Bronchus fibroblast of lung (primary cell): ENCODE results near the gene DDRGK1. TPM values are rescaled to one million over a fixed set of nuclear protein-coding genes. Genes with fewer than 3 reads are reported as not detected.

Source experiments
- total RNA-seq: library from RNA; depleted of rRNA; stranded (reverse); fragments of >200 nt; gene quantifications from 2 replicates; pipeline ENCODE4 v1.2.3, GENCODE V29; 2015

DDRGK1 gene
- total RNA-seq: 39.4 and 41.2 TPM in 2 replicates

DNA sequence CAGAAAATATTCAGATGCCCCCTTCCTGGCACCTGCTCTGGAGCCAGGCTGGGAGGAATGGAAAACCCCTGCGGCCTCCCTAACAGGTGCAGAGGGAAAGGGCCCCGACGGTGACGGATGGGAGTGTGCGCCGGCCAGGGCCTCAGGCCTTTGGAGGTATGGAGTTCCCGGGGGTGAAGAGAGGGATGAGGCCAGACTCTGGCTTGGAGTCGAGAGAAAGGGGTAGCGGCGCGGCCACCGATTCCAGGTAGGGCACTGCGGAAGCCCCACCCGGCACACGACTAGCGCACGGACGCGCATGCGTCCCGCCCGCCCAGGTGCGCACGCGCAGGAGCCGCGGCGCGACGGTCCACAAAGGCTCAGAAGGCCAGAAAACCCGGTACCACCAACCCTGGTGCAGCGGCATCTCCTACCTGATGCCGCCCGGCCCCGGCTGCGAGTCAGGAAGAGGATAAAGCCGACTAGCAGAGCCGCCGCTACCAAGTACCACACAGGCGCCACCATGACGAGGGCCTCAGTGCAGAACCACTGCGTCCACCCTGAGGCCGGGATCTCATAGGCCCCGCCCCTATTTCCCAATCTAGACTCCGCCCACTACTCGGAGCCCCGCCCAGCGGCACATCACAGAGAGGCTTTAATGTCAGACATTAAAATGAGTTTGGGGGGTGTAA lies at the start of gene DDRGK1:
Gene DDRGK1 (minus strand): TSS at position 559 of the 671 bp plus-strand sequence. CDS start 55 bp downstream, at position 504.

GRCh38 chr20:3239026-3239866 lies 34.8 kb upstream of the DDRGK1 start, which contains the start of gene SLC4A11:
SLC4A11 (minus strand) TSS chr20:3239190; CDS start chr20:3239137, 53 bp downstream.

DNA sequence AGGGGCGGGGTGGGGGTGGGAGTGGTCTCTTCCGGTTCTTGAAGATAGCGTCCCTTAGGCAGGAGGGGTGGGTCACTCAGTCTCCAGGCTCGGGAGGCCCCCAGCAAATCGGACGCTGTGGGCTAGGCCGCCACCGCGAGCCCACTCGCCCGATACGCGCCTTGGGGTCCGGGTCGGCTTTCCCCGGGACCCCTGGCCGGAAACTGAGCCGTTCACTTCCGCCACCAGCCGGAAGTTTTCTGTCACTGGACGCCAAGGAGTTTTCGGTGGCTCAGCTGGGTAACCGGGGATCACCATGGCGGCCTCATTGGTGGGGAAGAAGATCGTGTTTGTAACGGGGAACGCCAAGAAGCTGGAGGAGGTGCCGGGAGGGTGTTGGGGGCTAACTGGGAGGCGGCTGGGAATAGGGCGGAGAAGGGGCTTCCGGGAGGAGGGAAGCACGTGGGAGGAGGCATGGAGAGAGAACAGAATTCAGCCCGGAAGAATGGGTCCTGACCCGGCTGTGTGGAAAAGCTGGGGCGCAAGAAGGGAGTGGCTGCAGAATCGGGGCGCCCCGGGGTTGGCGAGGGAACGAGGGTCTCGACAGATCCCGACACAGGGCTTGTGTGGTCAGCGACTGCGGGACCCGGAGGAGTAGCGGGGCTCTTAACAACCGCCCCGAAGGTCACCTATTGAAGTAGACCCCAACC lies 4.9 kb upstream of the DDRGK1 start, which contains the start of gene ITPA:
Gene ITPA (plus strand): TSS at position 242 of the 689 bp plus-strand sequence. CDS start 54 bp downstream, at position 296.

DNA sequence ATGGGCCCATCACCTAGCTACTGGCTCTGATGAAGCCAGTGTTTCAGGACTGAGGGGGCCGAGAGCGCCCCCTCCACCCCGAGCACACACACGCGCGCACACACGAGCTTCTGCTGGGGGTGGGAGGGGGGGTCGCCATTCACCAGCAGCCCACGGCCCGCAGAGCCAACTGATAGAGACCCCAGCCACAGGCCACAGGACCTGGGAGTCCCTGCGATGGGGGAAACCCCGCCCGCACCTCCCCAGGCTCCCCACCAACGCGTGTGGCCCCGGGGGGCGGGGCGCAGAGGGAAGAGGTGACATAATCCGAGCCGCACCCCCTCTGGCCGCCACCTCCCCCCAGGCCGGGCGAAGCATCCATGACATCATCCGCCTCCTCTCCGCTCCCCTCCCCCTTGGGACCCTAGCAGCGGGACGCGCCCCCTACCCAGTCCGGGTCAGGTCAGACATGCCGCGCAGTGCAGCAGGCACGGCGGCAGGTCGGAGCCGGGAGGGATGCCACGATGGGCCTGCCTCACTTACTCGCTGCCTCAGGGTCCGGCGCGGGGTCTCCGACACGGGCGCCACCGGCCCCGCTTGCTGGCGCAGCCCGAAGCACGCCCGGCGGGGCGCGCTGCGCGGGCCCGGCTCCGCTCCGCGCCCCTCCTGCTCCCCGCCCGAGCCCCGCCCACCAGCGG lies 31.4 kb downstream of the DDRGK1 start, which contains the start of gene LZTS3:
Gene LZTS3 (minus strand): TSS at position 617 of the 677 bp plus-strand sequence. CDS start 6,386 bp downstream, outside the sequence.

Other genes starting within 250 kb of the DDRGK1 start
- not detected in 2 replicates for gene GNRH2, start 161.1 kb downstream of the DDRGK1 start, total RNA-seq
- 74.9 and 89.9 TPM in 2 replicates for gene MRPS26, start 158.6 kb downstream of the DDRGK1 start, total RNA-seq
- gene OXT, start 133.1 kb downstream of the DDRGK1 start, total RNA-seq: not detected in 2 replicates
- gene AVP, start 120.0 kb downstream of the DDRGK1 start, total RNA-seq: not detected in 2 replicates
- gene FASTKD5, start 44.8 kb downstream of the DDRGK1 start, total RNA-seq: 8.6 and 9.1 TPM in 2 replicates
- gene UBOX5, start 44.8 kb downstream of the DDRGK1 start, total RNA-seq: 5.2 and 5.5 TPM in 2 replicates
- 1.2 and 1.5 TPM in 2 replicates for gene LZTS3, start 31.1 kb downstream of the DDRGK1 start, total RNA-seq
- 72.6 and 77.0 TPM in 2 replicates for gene ITPA, start 4.8 kb upstream of the DDRGK1 start, total RNA-seq
- 0.84 and 0.89 TPM in 2 replicates for gene SLC4A11, start 34.5 kb upstream of the DDRGK1 start, total RNA-seq
- gene DNAAF9, start 203.0 kb upstream of the DDRGK1 start, total RNA-seq: 5.9 and 6.7 TPM in 2 replicates